Lower lobe of right lung (tissue), 2 donors: Measurements from ENCODE around the gene CHST2. TPM values are rescaled to one million over a fixed set of nuclear protein-coding genes. Genes with fewer than 3 reads are reported as not detected.
"Not testable (repeated sequence)": the region's sequence is repeated elsewhere in the genome, so short reads cannot be mapped to it uniquely, and the experiment has no call there.

Source experiments
- ATAC-seq, 2 donors: fragments of 200-7000 bp; cut with Tn5 transposase; one replicate each; pipeline ENCODE4 v1.9.1; 2020 to 2022; ENCODE audit warnings: mild to moderate bottlenecking in 2 of 2, moderate library complexity in 2 of 2
- DNase-seq: peaks from one replicate; pipeline ENCODE4 v3.0.0-alpha.2; 2020
- H3K27ac ChIP-seq: fragments of 200-600 bp; one replicate; pipeline ENCODE4 v1.8.0; 2022
- H3K27me3 ChIP-seq: fragments of 200-600 bp; one replicate; pipeline ENCODE4 v1.8.0; 2022; ENCODE audit warnings: low read depth
- H3K36me3 ChIP-seq: fragments of 200-600 bp; one replicate; pipeline ENCODE4 v1.8.0; 2022; ENCODE audit warnings: mild to moderate bottlenecking
- H3K4me1 ChIP-seq: fragments of 200-600 bp; one replicate; pipeline ENCODE4 v1.8.0; 2022
- H3K4me3 ChIP-seq: fragments of 200-600 bp; one replicate; pipeline ENCODE4 v1.8.0; 2022; ENCODE audit warnings: mild to moderate bottlenecking
- H3K9me3 ChIP-seq: fragments of 200-600 bp; one replicate; pipeline ENCODE4 v1.8.0; 2022
- CTCF ChIP-seq: fragments of 200-600 bp; IDR thresholded peaks from one replicate; pipeline ENCODE4 v1.8.0; 2022; ENCODE audit warnings: antibody characterized with exemption, mild to moderate bottlenecking
- intact Hi-C: fragments of 100-400 bp; cut with DNase I; formaldehyde crosslinking; loops from one replicate; pipeline ENCODE4 v1.11.0; 2022
- long read RNA-seq: library from polyadenylated mRNA; unstranded; transcript quantifications from one replicate; pipeline ENCODE4 v2.0.0, GENCODE V29; 2021
- total RNA-seq: library from RNA; stranded (reverse); fragmentation: NEBNext Ultra II Directional; extraction: Animal tissue kit (Norgen Biotek cat#: 25700); gene quantifications from one replicate; pipeline ENCODE4 v1.2.1, GENCODE V29; 2021
- donor health status: DM: no; HTN: yes; CAD: no; lungs with severe emphysema.

CHST2 gene
- 6.2 TPM for total RNA-seq
- long read RNA-seq, full-length matches to known transcripts, result 16 of 24 reads
- long read RNA-seq, partial matches to known transcripts, result 0 of 24 reads
- long read RNA-seq, other reads (novel, unspliced or antisense), result 8 of 24 reads

- intact Hi-C loops, result no loop called here
- peaks cover 12% of the 10 kb centered on the region for H3K27me3 ChIP-seq
- TF ChIP-seq CTCF, result peak; percentile 7
- DNase-seq (peak; percentile 74), ATAC-seq (peak; percentile 95 to 96)
- peak within 1 kb of the TSS; percentile 72 for H3K4me3 ChIP-seq
- H3K36me3 ChIP-seq, result no peaks in the 10 kb centered on the region
- peaks cover 42% of the 10 kb centered on the region for H3K4me1 ChIP-seq
- peak within 1 kb of the TSS; percentile 83 for H3K27ac ChIP-seq
- H3K9me3 ChIP-seq, result no peaks in the 10 kb centered on the region
Observed at GRCh38 chr3:143119009-143119914, at the start of gene CHST2. CHST2 (plus strand) TSS chr3:143119771; CDS start chr3:143120817, 1,046 bp downstream.

GRCh38 chr3:143070977-143071551 is 48.5 kb upstream of the CHST2 start:
- H3K36me3 ChIP-seq, result no peaks in the 10 kb centered on the region
- no peaks in the 10 kb centered on the region for H3K9me3 ChIP-seq
- H3K4me1 ChIP-seq, result no peaks in the 10 kb centered on the region
- no peak overlapping the region for H3K4me3 ChIP-seq
- no peak overlapping the region for H3K27ac ChIP-seq
- DNase-seq (no peak), ATAC-seq (no peak)
- H3K27me3 ChIP-seq, result no peaks in the 10 kb centered on the region
- intact Hi-C loops, result no loop called here
- no peak for TF ChIP-seq CTCF

- intact Hi-C loops, result no loop called here
- no peaks in the 10 kb centered on the region for H3K36me3 ChIP-seq
- H3K9me3 ChIP-seq, result no peaks in the 10 kb centered on the region
- H3K4me1 ChIP-seq, result no peaks in the 10 kb centered on the region
- ATAC-seq (no peak), DNase-seq (no peak)
- no peak for TF ChIP-seq CTCF
- no peaks in the 10 kb centered on the region for H3K27me3 ChIP-seq
- no peak overlapping the region for H3K27ac ChIP-seq
- H3K4me3 ChIP-seq, result no peak overlapping the region
Observed at GRCh38 chr3:143071776-143072175, 47.8 kb upstream of the CHST2 start.

- ATAC-seq, intact Hi-C loops, H3K36me3 ChIP-seq, H3K27me3 ChIP-seq, H3K4me3 ChIP-seq, H3K4me1 ChIP-seq, DNase-seq, H3K9me3 ChIP-seq, H3K27ac ChIP-seq: not testable (repeated sequence)
Observed at GRCh38 chr3:143072298-143073020, 47.1 kb upstream of the CHST2 start.

- DNase-seq, H3K4me1 ChIP-seq, H3K9me3 ChIP-seq, H3K27me3 ChIP-seq, H3K4me3 ChIP-seq, H3K27ac ChIP-seq, ATAC-seq, intact Hi-C loops, H3K36me3 ChIP-seq: not testable (repeated sequence)
Observed at GRCh38 chr3:143073541-143073940, 46.0 kb upstream of the CHST2 start.

GRCh38 chr3:143073983-143074382 is 45.6 kb upstream of the CHST2 start:
- ATAC-seq, H3K4me3 ChIP-seq, intact Hi-C loops, H3K36me3 ChIP-seq, DNase-seq, H3K9me3 ChIP-seq, H3K27me3 ChIP-seq, H3K27ac ChIP-seq, H3K4me1 ChIP-seq: not testable (repeated sequence)
